Measurements from ENCODE around the gene FAM20C.

FAM20C gene

DNA sequence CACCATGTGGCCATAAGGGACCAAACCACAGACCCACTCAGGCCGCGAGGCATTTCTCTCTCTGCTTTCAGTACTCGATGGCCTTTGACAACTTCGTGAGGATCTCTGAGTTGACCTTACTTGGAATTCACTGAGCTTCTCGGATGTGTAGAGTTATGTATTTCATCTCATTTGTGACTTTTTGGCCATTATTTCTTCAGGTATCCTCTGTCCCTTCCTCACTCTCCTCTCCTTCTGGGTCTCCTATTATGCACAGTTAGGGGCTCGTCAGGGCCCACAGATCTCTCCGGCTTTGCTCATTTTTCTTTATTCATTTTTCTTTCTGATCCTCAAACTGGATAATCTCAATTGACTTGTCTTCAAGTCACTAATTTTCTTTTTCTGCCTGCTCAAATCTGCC is 81.0 kb downstream of the FAM20C start:
- H3K4me3 ChIP-seq (replicated peaks; ENCODE audit: low read depth, low read length) = no peak overlapping the region
- no peak for DNase-seq (ENCODE audit: extremely low read depth, low read depth)
- TF ChIP-seq, protein P1, sequence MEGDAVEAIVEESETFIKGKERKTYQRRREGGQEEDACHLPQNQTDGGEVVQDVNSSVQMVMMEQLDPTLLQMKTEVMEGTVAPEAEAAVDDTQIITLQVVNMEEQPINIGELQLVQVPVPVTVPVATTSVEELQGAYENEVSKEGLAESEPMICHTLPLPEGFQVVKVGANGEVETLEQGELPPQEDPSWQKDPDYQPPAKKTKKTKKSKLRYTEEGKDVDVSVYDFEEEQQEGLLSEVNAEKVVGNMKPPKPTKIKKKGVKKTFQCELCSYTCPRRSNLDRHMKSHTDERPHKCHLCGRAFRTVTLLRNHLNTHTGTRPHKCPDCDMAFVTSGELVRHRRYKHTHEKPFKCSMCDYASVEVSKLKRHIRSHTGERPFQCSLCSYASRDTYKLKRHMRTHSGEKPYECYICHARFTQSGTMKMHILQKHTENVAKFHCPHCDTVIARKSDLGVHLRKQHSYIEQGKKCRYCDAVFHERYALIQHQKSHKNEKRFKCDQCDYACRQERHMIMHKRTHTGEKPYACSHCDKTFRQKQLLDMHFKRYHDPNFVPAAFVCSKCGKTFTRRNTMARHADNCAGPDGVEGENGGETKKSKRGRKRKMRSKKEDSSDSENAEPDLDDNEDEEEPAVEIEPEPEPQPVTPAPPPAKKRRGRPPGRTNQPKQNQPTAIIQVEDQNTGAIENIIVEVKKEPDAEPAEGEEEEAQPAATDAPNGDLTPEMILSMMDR (IDR thresholded peaks at IDR 0.05; ENCODE audit: low read depth, low read length, missing control alignments) = no peak

DNA sequence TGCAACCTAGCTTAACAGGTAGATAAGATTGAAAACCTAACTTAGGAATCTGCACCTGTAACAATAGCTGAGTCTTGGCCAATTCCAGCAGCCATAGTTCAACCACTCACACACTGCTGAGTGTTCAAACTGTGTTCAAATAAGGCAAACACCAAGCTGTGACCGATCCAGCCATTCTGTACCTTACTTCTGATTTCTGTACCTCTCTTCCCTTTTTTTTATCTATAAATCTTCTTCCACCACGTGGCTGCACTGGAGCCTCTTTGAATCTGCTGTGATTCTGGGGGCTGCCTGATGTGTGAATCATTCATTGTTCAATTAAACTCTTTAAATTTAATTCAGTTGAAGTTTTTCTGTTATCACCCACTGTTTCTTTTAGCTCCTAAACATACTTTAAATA is 81.9 kb downstream of the FAM20C start:
- TF ChIP-seq, protein P1 (IDR thresholded peaks at IDR 0.05; ENCODE audit: low read depth, low read length, missing control alignments) = no peak
- no peak overlapping the region for H3K4me3 ChIP-seq (replicated peaks; ENCODE audit: low read depth, low read length)
- DNase-seq (ENCODE audit: extremely low read depth, low read depth) = no peak

DNA sequence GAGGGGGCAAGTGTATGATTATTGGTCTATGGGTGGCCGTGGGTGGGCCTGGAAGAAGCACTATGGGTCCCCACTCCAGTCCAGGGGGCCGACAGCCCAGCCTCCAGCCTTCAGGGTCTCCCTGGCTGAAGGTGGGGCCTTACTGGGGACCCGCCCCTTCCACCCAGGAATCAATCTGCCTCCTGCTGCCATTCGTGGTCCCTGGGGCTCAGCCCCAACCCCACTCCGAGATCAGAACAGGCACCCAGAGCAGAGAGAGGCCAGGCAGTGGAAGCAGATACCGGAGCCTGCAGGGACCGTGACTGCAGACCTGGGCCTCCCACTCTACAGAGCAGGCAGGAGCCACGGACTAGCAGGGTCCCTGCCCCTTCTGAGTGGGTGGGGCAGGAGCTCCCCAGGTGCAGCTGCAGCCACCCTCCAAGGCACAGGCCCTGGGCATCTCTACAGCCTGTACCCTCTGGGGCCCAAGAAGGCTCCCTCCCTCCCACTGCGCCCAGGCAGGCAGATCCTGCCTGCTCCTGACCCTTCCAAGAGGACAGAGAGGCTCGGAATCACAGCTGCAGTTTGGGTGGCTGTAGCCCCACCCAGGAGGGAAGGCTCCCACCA is 84.0 kb downstream of the FAM20C start:
- H3K4me3 ChIP-seq (replicated peaks; ENCODE audit: low read depth, low read length) = no peak overlapping the region
- no peak for DNase-seq (ENCODE audit: extremely low read depth, low read depth)
- TF ChIP-seq, protein P1 (IDR thresholded peaks at IDR 0.05; ENCODE audit: low read depth, low read length, missing control alignments) = no peak

DNA sequence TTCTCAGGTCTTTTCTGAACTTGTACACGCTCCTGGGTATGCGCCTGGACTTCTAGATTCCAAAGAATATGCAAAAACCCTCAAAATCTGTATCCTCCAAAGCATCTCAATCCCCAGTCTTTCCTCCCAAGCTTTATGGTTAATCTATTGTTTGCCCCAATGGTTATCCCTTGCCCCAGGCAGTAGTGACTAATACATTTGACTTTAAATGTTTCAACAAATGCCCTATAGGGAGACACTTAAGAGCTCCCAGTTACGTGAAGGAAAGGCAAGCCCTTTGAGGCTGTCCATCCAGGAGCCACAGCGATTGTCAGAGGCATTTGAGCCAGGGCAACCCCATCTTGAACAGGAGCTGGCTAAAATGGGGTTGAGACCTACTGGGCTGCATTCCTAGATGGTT is 84.9 kb downstream of the FAM20C start:
- no peak for DNase-seq (ENCODE audit: extremely low read depth, low read depth)
- no peak overlapping the region for H3K4me3 ChIP-seq (replicated peaks; ENCODE audit: low read depth, low read length)
- TF ChIP-seq, protein P1 (IDR thresholded peaks at IDR 0.05; ENCODE audit: low read depth, low read length, missing control alignments) = no peak

DNA sequence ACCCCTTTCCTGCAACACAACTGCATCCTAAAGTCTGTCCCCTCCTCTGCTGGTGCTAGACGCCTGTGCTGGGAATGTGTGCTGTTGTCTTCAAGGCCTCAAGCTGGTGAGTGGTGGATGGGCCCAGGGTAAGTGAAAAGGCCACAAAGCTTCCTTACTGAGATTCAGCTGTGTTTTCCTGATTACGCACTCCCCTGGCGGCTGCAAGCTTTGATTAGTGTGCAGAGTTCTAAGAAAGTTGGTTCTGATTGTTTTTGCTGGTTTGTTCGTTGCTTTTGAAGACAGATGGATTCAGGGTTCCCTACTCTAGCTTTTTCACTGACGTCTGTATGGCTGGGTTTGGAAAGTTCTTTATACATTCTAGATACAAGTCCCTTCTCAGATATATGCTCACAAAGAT is 85.7 kb downstream of the FAM20C start:
- TF ChIP-seq, protein P1 (IDR thresholded peaks at IDR 0.05; ENCODE audit: low read depth, low read length, missing control alignments) = no peak
- no peak overlapping the region for H3K4me3 ChIP-seq (replicated peaks; ENCODE audit: low read depth, low read length)
- no peak for DNase-seq (ENCODE audit: extremely low read depth, low read depth)

DNA sequence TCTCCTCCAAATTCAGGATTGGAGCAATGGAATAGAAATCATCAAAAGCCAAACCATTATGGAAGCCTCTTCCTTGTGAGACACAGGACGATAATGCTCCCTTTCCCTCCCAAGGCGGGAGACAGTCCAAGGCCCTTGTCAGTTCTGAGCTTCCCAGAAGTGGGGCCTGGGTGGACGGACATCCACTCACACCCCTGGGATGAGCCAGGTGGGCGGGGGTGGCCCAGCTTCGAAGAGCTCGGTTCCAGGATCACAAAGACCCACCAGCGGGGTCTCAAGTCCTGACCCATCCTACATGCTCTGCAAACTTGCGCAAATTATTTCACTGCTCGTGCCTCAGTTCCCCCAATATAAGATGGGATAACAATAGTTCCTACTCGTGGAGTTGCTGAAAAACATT is 87.5 kb downstream of the FAM20C start:
- no peak for DNase-seq (ENCODE audit: extremely low read depth, low read depth)
- TF ChIP-seq, protein P1 (IDR thresholded peaks at IDR 0.05; ENCODE audit: low read depth, low read length, missing control alignments) = no peak
- H3K4me3 ChIP-seq (replicated peaks; ENCODE audit: low read depth, low read length) = no peak overlapping the region

DNA sequence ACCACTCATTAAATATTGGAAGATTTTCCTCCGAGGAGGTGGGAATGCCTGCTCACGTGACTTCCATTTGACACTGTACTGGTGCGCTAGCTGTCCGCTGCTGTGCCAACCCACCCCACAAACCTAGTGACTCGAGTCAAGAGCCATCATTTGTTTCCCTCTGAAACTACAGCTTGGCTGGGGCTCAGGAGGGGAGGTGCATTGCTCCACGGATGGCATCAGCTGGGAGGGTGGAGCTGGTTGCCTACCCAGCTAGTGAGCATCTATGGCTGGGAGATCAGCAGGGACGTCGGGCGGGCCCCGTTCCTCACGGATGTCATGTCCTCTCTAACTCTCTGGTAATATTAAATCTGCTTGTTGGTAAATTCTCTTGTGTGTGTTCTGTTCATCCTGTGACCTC is 88.1 kb downstream of the FAM20C start:
- TF ChIP-seq, protein P1 (IDR thresholded peaks at IDR 0.05; ENCODE audit: low read depth, low read length, missing control alignments) = no peak
- DNase-seq (ENCODE audit: extremely low read depth, low read depth) = no peak
- H3K4me3 ChIP-seq (replicated peaks; ENCODE audit: low read depth, low read length) = no peak overlapping the region

Measured in HFF-Myc (cell line).